NCI-H510A (cell line): Measurements from ENCODE around the gene SNAI3.

Source experiments
- DNase-seq: peaks from one replicate; lab custom pipeline; 2025; lab: John Stamatoyannopoulos, UW

SNAI3 gene

GRCh38 chr16:88649924-88650748, 36.2 kb downstream of the SNAI3 start:
- no peak for DNase-seq

DNA sequence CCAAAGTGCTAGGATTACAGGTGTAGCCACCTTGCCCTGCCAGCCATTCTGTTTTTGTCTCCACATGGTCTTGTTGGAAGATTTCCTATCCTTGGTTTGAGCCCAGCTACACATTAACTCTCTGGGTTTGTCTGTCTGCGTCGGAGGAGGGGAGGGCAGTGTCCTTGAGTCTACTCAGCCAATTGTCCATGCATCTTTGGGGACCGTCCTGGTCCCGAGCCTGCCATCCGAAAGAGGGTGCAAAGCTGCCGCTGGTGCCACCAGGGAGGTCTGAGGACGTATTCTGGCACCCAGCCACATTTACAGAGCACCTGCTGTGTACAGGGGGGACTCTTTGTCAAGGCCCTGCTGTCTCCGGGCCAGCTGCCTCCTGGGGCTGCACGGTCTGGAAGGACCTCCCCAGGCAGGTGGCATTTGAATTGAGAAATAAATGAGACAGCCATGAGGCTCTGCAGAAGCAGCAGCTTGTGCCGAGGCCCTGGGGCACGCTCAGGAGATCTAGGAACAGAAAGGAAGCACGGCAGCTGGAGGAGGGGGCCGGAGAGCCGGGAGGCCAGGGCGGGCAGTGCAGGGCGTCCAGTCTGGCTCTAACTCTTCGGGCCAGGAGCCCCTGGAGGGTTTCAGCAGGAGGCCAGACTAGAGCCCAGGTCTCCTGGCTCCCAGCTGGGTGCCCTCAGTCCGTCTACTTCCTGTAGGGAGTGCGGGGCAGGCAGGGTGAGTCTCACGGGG, 36.9 kb downstream of the SNAI3 start:
- no peak for DNase-seq

DNA sequence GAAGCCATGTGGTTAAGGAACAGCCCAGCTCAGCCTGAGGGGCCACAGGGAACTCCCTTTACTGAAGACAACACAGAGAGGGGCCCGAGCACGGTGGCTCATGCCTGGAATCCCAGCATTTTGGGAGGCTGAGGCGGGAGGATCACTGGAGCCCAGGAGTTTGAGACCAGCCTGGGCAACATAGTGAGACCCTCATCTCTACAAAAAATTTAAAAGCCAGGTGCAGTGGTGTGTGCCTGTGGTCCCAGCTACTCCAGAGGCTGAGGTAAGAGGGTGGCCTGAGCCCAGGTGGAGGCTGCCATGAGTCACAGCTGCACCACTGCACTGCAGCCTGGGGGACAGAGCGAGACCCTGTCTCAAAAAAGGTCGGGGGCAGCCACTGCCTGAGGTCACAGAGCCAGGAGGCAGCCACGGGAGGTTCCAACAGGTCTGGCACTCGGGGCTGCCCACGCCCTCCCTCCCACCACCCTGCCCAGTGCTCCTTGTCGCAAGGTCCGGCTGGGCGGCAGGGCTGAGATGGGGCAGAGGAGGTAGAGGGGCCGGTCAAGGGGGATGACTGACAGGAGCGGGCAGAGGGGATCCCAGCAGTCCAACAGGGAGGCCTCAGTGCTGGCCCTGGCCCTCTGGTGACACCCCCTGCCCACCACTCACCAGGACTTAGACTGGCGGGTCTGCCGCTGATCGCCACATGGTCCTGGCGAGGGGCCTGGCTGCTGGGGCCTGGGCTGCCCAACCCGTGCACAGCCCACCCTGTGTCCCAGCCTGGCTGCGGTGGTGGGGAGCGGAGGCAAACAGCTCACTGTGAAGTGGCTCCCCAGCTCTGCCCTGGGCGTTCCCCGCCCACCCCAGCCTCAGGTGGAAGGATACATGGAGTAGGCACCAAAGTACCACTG, 38.9 kb downstream of the SNAI3 start:
- DNase-seq: no peak

- no peak for DNase-seq
These were observed 39.8 kb downstream of the SNAI3 start for GRCh38 chr16:88646345-88647034.

GRCh38 chr16:88645941-88646340, 40.4 kb downstream of the SNAI3 start:
- no peak for DNase-seq

DNA sequence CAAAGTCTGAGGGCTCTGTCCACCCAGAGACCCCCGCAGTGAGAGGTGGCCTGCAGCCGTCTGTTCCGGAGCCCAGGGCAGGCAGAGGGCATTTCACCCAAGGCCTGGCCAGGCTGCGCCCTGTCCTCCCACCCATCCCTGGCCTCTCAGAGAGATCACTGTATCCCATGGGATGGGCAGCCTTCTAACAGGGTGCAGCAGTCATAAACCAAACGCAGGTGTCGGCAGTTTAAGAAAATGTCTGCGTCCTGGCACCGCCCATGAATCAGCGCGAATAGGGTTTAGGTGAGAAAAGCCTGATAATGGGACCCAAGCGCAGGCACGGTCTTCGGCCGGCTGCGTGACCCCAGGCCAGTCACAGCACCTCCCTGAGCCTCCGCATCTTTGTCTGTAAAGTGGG, 40.9 kb downstream of the SNAI3 start:
- DNase-seq: no peak

DNA sequence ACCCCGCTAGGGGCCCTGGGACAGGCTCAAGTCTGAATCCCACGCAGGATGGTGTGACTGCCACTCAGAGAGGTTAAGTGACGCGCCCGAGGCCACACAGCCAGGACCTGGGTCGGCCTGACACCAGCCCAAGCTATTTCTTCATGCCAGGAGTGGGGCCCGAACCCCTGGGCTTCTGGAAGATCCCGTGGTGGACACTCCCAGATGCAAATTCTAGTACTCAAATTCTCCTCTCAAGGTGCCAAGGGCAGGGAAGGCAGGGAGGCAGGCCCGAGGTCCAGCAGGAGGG, 42.7 kb downstream of the SNAI3 start:
- no peak for DNase-seq

- no peak for DNase-seq
These were observed 43.2 kb downstream of the SNAI3 start for GRCh38 chr16:88642881-88643643.

DNA sequence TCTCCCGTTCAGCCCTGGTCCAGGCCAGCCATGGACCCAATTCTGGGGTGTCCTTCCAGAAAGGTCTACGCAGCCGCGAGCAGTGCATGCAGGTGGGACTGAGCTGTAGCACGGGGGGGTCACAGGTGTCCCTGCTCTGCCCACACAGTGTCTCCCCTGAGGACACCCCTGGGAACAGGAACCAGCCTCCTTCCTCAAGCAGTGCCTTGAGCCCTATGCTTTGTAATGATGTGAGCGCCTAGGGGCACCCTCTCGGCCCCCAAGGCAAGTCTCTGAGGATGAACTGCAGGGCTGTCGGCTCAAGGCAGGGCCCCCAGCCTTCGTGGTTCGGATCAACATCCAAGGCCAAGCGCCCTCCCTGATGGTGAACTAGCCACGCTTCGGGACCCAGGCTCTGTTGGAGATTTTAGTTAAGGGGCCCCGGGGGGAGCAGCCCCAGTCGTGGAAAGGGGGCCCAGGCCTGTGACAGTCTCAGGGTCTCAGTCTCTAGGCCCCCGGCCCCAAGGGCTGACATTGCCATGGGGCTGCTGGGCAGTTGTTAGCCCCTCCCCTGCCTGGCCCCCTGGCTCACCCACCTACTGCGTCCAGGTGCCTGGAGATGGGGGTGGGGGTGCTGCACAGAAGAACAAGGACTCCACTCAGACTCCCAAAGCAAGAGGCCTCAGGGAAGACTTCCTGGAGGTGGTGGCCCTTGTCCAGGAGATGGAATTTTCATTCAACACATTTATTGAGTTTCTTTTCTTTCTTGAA, 45.6 kb downstream of the SNAI3 start:
- no peak for DNase-seq

GRCh38 chr16:88640039-88640495, 46.2 kb downstream of the SNAI3 start:
- no peak for DNase-seq

DNA sequence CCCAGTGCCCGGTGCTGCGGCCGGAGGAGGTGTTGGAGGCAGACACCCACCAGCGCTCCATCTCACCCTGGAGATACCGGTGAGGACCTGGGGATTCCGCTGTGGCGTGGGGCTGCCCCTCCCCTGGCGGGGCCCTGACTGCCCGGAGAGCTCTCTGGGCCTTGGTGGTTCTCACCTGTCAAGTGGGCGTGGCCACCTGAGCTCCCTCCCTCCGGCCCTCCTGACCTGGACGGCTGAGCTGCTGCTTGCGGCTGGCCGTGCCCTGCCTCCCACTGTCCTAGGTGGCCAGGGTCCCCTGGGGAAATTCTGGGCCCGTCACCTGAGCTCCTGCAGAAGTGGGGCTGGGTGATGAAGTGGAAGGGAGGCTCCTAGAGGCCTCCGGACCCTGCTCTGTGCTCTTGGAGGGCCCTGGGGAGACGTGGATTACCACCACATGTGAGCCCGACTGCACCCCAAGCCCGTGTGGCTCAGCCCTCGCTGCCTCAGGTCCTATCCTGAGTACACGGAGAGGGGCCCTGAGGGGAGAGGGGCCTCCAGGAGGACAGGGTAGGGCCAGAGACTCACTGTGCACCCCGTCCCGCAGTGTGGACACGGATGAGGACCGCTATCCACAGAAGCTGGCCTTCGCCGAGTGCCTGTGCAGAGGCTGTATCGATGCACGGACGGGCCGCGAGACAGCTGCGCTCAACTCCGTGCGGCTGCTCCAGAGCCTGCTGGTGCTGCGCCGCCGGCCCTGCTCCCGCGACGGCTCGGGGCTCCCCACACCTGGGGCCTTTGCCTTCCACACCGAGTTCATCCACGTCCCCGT, 46.9 kb downstream of the SNAI3 start:
- peak; percentile 57 for DNase-seq

- peak; percentile 86 for DNase-seq
These were observed 47.7 kb downstream of the SNAI3 start, which contains the start of gene IL17C for GRCh38 chr16:88638323-88639230. IL17C (plus strand) TSS chr16:88638572; CDS start chr16:88638642, 70 bp downstream.

DNA sequence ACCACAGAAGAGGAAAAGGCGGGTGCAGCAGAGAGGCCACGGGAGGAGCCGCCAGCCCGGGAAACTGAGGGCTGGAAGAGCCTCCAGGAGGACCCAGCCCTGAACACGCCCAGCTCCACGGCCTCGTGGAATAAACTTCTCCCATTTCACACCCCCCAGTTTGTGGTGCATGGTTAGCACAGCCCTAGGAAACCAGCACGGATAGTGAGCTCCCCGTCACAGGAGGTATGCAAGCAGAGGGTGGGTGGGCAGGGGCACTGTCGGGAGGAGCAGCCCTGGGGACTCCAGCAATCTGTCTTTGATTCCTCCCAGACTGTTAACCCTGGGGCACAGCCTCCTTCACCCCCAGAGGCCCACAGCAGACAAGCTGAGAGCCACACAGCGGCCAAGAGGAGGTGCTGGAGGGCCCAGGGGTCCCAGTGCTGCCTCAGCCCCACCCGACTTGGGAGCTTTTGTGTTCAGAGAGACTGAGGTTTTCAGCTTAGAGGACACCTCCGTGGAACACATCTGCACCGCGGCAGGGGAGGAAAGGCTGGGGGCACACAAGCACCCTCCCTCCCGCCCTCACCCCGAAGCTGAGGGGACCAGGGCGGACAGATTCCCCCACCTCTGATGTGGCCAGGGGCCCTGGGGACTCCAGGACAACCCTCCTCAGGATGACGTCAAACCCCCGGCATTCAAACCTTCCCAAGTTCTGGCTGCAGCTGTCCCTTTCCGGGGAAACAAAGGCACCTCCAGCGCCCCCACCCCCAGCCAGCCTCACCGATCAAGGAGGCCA, 49.6 kb downstream of the SNAI3 start:
- DNase-seq: no peak

DNA sequence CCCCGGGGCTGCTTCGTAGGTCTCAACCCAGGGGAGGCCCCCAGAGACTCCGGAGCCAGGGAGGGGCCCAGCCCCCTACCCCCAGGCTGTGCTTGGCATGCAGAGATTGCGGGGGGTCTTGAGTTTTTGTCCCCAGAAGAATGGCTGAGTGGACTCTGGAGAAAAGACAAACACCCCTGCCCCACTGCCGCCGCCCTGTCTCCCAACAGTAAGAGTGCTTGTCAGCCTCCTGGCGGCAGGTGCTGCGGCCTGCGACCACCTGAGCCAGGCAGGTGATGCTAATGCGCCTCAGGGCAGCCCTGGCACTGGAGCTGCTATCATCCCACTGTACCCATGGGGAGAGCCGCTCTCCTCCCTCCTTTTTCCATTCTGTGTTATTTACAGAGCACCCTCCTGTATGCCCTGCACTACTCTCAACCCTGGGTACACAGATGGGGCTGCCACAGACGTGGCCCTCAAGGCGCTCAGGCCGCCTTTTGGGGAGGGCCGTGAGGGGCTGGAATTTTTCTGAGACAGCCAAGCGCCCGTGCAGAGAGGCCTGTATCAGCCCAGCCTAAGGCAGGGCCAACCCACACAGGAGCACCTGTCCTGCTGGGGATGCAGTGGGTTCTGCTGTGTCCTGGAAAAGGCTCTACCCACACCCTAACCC, 50.5 kb downstream of the SNAI3 start:
- DNase-seq: no peak

DNA sequence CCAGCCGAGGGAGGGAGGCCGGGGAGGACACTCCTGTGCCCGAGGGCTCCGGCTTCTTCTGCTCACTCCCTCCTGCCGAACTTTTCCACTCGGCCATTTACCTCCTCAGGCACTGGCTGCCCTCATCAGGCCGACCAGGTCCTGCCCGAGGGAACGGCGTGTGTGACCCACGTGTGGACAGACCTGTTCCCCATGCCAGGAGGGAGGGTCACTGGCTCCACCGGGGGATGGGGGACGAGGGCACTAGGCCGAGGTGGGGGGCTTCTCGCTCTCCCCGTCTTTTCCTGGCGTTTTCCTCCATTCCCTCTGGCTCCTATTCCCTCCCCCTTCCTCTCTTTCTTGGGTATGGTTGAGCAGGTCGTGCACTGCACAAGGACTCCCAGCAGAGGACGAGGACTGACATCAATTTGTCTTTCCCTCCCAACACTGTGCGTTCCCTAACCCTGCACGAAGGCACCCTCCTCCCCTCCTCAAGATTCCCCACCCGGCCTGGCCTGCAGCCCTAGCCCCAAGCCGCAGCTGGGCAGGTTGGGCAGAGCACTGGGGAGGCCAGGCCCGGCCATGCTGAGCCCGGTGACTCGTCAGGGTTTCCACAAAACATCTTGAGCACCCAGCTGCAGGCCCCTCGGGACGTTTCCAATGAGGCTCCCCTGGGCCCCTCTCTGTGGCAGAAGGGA, 51.2 kb downstream of the SNAI3 start:
- no peak for DNase-seq
